CD14-positive monocyte (primary cell): Measurements from ENCODE around the gene BUD23. TPM values are rescaled to one million over a fixed set of nuclear protein-coding genes. Genes with fewer than 3 reads are reported as not detected.

ENCODE experiments used
- DNase-seq, 3 donors: peaks; one replicate each; pipeline ENCODE4 v3.0.0-alpha.2; 2011 to 2022
- H2AFZ ChIP-seq: 2 replicates; pipeline ENCODE4 v1.6.0; 2012; ENCODE audit warnings: mild to moderate bottlenecking, low read depth, low read length, inconsistent platforms; ENCODE audit not compliant: insufficient read depth, poor library complexity, severe bottlenecking
- H3K27ac ChIP-seq, 2 donors: 1 replicate in 1 of 2; 2 replicates in 1 of 2; pipeline ENCODE4 v1.5.1; 2012 to 2013; ENCODE audit warnings: low read length in 2 of 2, control low read depth in 1 of 2, inconsistent platforms in 1 of 2, low read depth in 1 of 2, mild to moderate bottlenecking in 1 of 2
- H3K27me3 ChIP-seq, 2 donors: one replicate each; pipeline versions ENCODE4 v1.6.0 to v1.6.1; 2011 to 2013; ENCODE audit warnings: low read length in 2 of 2; ENCODE audit not compliant: control insufficient read depth in 2 of 2, insufficient read depth in 2 of 2
- H3K36me3 ChIP-seq, 2 donors: replicated peaks in 1 of 2; 1 replicate in 1 of 2; 2 replicates in 1 of 2; pipeline versions ENCODE4 v1.5.1 to v1.6.1; 2012 to 2013; ENCODE audit warnings: low read length in 2 of 2, control low read depth in 1 of 2, inconsistent platforms in 1 of 2, mild to moderate bottlenecking in 1 of 2; ENCODE audit not compliant: insufficient read depth in 2 of 2, control insufficient read depth in 1 of 2
- H3K4me1 ChIP-seq, 2 donors: 1 replicate in 1 of 2; 2 replicates in 1 of 2; pipeline versions ENCODE4 v1.5.1 to v1.6.1; 2012 to 2013; ENCODE audit warnings: low read length in 2 of 2, control low read depth in 1 of 2, inconsistent platforms in 1 of 2, mild to moderate bottlenecking in 1 of 2, moderate library complexity in 1 of 2; ENCODE audit not compliant: insufficient read depth in 2 of 2, control insufficient read depth in 1 of 2
- H3K4me2 ChIP-seq: replicated peaks from 2 replicates; pipeline ENCODE3; 2012; ENCODE audit warnings: low read length, moderate library complexity, mild to moderate bottlenecking; ENCODE audit not compliant: poor library complexity, severe bottlenecking; ENCODE audit errors: extremely low read depth
- H3K4me3 ChIP-seq, 3 experiments: fragments of 200-600 bp in 1 of 3; sonication (generic) in 1 of 3; replicated peaks in 1 of 3; 1 replicate in 2 of 3; 2 replicates in 1 of 3; pipeline ENCODE4 v1.5.1; 2011 to 2013; ENCODE audit warnings: low read length in 3 of 3, mild to moderate bottlenecking in 3 of 3, control low read depth in 2 of 3, low read depth in 2 of 3, inconsistent platforms in 1 of 3, moderate library complexity in 1 of 3
- H3K79me2 ChIP-seq: 2 replicates; pipeline ENCODE4 v1.6.0; 2012; ENCODE audit warnings: mild to moderate bottlenecking, control low read depth, inconsistent platforms, low read length, moderate library complexity; ENCODE audit not compliant: insufficient read depth
- H3K9ac ChIP-seq: 2 replicates; pipeline ENCODE4 v1.6.0; 2017; ENCODE audit warnings: low read length, mild to moderate bottlenecking; ENCODE audit not compliant: insufficient read depth, poor library complexity, severe bottlenecking
- H3K9me3 ChIP-seq, 2 donors: replicated peaks in 1 of 2; 1 replicate in 1 of 2; 2 replicates in 1 of 2; pipeline versions ENCODE4 v1.5.1 to v1.6.1; 2012 to 2013; ENCODE audit warnings: low read length in 2 of 2, control low read depth in 1 of 2; ENCODE audit not compliant: control insufficient read depth in 1 of 2, insufficient read depth in 1 of 2
- H4K20me1 ChIP-seq: 2 replicates; pipeline ENCODE4 v1.6.0; 2012; ENCODE audit warnings: mild to moderate bottlenecking, low read length, control low read depth, moderate library complexity; ENCODE audit not compliant: insufficient read depth
- H3K27ac Mint-ChIP-seq, 7 donors: one replicate each; pipeline ENCODE4 v1.8.0; 2020; ENCODE audit warnings: mild to moderate bottlenecking in 7 of 7, mixed read lengths in 7 of 7, moderate library complexity in 6 of 7, inconsistent platforms in 2 of 7
- H3K27me3 Mint-ChIP-seq, 3 donors: one replicate each; pipeline ENCODE4 v1.8.0; 2021 to 2022; ENCODE audit warnings: low read depth in 3 of 3, mild to moderate bottlenecking in 3 of 3, mixed read lengths in 3 of 3, moderate library complexity in 3 of 3, inconsistent platforms in 1 of 3
- H3K36me3 Mint-ChIP-seq, 2 donors: one replicate each; pipeline ENCODE4 v1.8.0; 2020; ENCODE audit warnings: mixed read lengths in 2 of 2, inconsistent platforms in 1 of 2, mild to moderate bottlenecking in 1 of 2
- H3K4me1 Mint-ChIP-seq: one replicate; pipeline ENCODE4 v1.8.0; 2020; ENCODE audit warnings: mild to moderate bottlenecking, mixed read lengths
- H3K4me3 Mint-ChIP-seq, 2 donors: one replicate each; pipeline ENCODE4 v1.8.0; 2020; ENCODE audit warnings: mild to moderate bottlenecking in 2 of 2, mixed read lengths in 2 of 2, moderate library complexity in 1 of 2
- H3K9me3 Mint-ChIP-seq, 7 donors: one replicate each; pipeline ENCODE4 v1.8.0; 2020 to 2022; ENCODE audit warnings: mixed read lengths in 7 of 7, mild to moderate bottlenecking in 6 of 7, moderate library complexity in 6 of 7, inconsistent platforms in 2 of 7
- WGBS: methylation state at CpG from one replicate; pipeline ENCODE4 v1.1.5; 2013; ENCODE audit warnings: missing lambda C conversion rate; ENCODE audit not compliant: insufficient coverage; 5-methylcytosine and 5-hydroxymethylcytosine counted together
- intact Hi-C, 2 donors: fragments of 100-400 bp; cut with micrococcal nuclease; formaldehyde crosslinking; loops; one replicate each; pipeline versions ENCODE4 v1.15.0 to v1.15.1; 2023
- polyA plus RNA-seq, 3 donors: library from polyadenylated mRNA; depleted of rRNA in 1 of 3; unstranded in 2 of 3; stranded (reverse) in 1 of 3; fragments of 300-500 nt in 2 of 3; fragments of >200 nt in 1 of 3; fragmentation: Illumina TruSeq in 2 of 3; gene quantifications; 1 replicate in 2 of 3; 2 replicates in 1 of 3; pipeline ENCODE4 v1.2.3, GENCODE V29; 2012 to 2021
- TF ChIP-seq, protein P1 (sequence below): fragments of 200-600 bp; IDR thresholded peaks from one replicate; pipeline ENCODE4 v1.8.0; 2022; ENCODE audit warnings: antibody characterized with exemption, mild to moderate bottlenecking

BUD23 gene
- polyA plus RNA-seq, 3 donors: 44.5 to 51.9 (median 51.1) TPM

DNA sequence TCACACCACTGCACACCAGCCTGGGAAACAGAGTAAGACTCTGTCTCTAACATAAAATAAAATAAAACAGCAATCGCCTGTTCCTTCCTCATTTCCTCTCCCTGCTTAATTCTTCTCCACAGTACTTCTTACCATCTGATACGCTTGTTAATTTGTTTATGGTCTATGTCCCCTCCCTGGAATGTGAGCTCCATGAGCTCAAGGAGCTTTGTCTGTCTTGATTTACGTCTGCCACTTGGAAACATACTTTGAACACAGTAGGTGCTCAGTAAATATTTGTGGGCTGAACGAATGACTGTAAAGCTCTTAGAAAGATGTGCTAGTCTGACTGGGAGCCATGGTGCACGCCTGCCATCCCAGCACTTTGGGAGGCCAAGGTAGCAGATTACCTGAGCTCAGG is 45.2 kb downstream of the BUD23 start:
- Mint-ChIP-seq H3K27me3 (peaks cover 45 to 64% (median 54%) of the 10 kb centered on the region in 3 donors), H3K27ac (no peak overlapping the region), H3K4me3 (peak overlapping the region in 1 of 2 donors; percentile 66), H3K9me3 (peaks cover 0 to 6% (median 1%) of the 10 kb centered on the region in 7 donors), H3K36me3 (no peaks in the 10 kb centered on the region), H3K4me1 (peaks cover 14% of the 10 kb centered on the region)
- H2AFZ ChIP-seq: no peak overlapping the region
- no peak overlapping the region for H3K4me3 ChIP-seq
- no peak overlapping the region for H3K27ac ChIP-seq
- no peak for DNase-seq
- no peak overlapping the region for H3K4me2 ChIP-seq
- H3K27me3 ChIP-seq: peaks cover 11 to 49% of the 10 kb centered on the region in 2 donors
- no peaks in the 10 kb centered on the region for H3K9me3 ChIP-seq
- no peaks in the 10 kb centered on the region for H3K79me2 ChIP-seq
- TF ChIP-seq, protein P1, sequence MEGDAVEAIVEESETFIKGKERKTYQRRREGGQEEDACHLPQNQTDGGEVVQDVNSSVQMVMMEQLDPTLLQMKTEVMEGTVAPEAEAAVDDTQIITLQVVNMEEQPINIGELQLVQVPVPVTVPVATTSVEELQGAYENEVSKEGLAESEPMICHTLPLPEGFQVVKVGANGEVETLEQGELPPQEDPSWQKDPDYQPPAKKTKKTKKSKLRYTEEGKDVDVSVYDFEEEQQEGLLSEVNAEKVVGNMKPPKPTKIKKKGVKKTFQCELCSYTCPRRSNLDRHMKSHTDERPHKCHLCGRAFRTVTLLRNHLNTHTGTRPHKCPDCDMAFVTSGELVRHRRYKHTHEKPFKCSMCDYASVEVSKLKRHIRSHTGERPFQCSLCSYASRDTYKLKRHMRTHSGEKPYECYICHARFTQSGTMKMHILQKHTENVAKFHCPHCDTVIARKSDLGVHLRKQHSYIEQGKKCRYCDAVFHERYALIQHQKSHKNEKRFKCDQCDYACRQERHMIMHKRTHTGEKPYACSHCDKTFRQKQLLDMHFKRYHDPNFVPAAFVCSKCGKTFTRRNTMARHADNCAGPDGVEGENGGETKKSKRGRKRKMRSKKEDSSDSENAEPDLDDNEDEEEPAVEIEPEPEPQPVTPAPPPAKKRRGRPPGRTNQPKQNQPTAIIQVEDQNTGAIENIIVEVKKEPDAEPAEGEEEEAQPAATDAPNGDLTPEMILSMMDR: no peak
- intact Hi-C loops: loop anchor here (5.0 kb wide), 3 partner anchors 41 to 121 kb away; no protein-coding TSS in a partner anchor
- WGBS: 71% methylated on average over 3 of the region's 5 CpGs
- H3K9ac ChIP-seq: no peak overlapping the region
- H4K20me1 ChIP-seq: no peaks in the 10 kb centered on the region
- no peaks in the 10 kb centered on the region for H3K36me3 ChIP-seq
- H3K4me1 ChIP-seq: peaks cover 4 to 10% of the 10 kb centered on the region in 2 donors

DNA sequence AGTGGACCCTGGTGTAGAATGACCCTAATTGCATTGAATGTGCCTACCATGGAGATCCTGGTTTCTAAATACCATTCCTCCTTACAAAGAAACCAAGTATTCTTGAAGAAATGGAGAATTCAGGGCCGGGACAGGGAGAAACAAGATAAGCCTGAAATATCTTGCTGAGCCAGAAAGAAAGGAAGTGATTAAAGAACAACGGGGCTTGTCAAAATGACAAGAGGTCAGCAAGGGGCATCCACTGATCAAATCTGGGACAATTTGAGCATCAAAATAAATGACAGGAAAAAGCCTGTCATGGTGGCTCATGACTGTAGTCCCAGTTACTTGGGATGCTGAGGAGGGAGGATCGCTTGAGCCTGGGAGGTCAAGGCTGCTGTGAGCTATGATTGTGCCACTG is 47.1 kb downstream of the BUD23 start:
- Histone ChIP-seq H3K4me3 (no peak overlapping the region), H3K27me3 (peaks cover 11 to 38% of the 10 kb centered on the region in 2 donors), H3K9me3 (peaks cover 0 to 7% of the 10 kb centered on the region in 2 donors), H4K20me1 (no peaks in the 10 kb centered on the region), H3K36me3 (no peaks in the 10 kb centered on the region), H2AFZ (no peak overlapping the region), H3K4me2 (no peak overlapping the region), H3K79me2 (no peaks in the 10 kb centered on the region), H3K27ac (no peak overlapping the region), H3K4me1 (peaks cover 13 to 20% of the 10 kb centered on the region in 2 donors), H3K9ac (no peak overlapping the region)
- Mint-ChIP-seq H3K27ac (no peak overlapping the region), H3K36me3 (peaks cover 0 to 2% of the 10 kb centered on the region in 2 donors), H3K27me3 (peaks cover 36 to 72% (median 57%) of the 10 kb centered on the region in 3 donors), H3K9me3 (peaks cover 1 to 14% (median 5%) of the 10 kb centered on the region in 7 donors), H3K4me3 (peak overlapping the region in 1 of 2 donors; percentile 5), H3K4me1 (peaks cover 22% of the 10 kb centered on the region)
- intact Hi-C loops: loop anchor here in 1 of 2 donors (5.0 to 10.0 kb wide), 2 partner anchors 124 to 208 kb away; partner anchors contain the start of gene BAZ1B
- WGBS: 8% methylated on average over 2 of the region's 3 CpGs
- no peak for DNase-seq
- TF ChIP-seq, protein P1: no peak
